Epithelial cell of esophagus (primary cell): ENCODE data around the gene EIF6.
A peak's percentile ranks its signal among the peaks of the same experiment; 100 is the strongest.

ENCODE experiments used
- DNase-seq: peaks from one replicate; pipeline ENCODE4 v3.0.0; 2010; ENCODE audit warnings: low read depth
- H3K4me3 ChIP-seq: 2 replicates; pipeline ENCODE4 v1.5.1; 2011; ENCODE audit warnings: mild to moderate bottlenecking, low read length, control low read depth
- TF ChIP-seq, protein P1 (sequence below): IDR thresholded peaks from 2 replicates; pipeline ENCODE4 v1.5.1; 2011; ENCODE audit warnings: low read depth, mild to moderate bottlenecking, low read length, control low read depth, inconsistent platforms; ENCODE audit not compliant: insufficient read depth; ENCODE audit errors: missing control alignments

The EIF6 gene

GRCh38 chr20:35303735-35304491 lies 19.3 kb upstream of the EIF6 start:
- peak; percentile 92 for DNase-seq
- TF ChIP-seq, protein P1, sequence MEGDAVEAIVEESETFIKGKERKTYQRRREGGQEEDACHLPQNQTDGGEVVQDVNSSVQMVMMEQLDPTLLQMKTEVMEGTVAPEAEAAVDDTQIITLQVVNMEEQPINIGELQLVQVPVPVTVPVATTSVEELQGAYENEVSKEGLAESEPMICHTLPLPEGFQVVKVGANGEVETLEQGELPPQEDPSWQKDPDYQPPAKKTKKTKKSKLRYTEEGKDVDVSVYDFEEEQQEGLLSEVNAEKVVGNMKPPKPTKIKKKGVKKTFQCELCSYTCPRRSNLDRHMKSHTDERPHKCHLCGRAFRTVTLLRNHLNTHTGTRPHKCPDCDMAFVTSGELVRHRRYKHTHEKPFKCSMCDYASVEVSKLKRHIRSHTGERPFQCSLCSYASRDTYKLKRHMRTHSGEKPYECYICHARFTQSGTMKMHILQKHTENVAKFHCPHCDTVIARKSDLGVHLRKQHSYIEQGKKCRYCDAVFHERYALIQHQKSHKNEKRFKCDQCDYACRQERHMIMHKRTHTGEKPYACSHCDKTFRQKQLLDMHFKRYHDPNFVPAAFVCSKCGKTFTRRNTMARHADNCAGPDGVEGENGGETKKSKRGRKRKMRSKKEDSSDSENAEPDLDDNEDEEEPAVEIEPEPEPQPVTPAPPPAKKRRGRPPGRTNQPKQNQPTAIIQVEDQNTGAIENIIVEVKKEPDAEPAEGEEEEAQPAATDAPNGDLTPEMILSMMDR = peak; percentile 91
- no peak overlapping the region for H3K4me3 ChIP-seq

DNA sequence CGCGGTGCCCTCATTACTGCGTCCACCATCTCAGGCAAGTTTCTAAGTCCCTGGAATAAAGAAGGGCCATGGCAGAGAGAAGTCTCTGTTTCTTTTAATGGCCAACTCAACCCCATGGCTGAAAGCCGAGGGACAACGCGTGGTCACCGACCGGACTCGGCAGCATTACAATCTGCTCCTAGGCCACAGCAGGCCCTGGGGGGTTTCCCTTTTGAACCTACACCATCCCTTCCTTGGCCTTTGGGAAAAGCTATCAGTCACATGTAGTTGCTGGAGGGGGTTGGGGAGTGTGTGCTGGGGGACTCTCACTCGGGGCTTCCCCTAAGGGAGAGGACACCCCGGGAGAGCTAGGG lies 18.8 kb upstream of the EIF6 start:
- TF ChIP-seq, protein P1 = no peak
- H3K4me3 ChIP-seq = no peak overlapping the region
- DNase-seq = no peak

GRCh38 chr20:35302421-35303335 lies 18.1 kb upstream of the EIF6 start:
- H3K4me3 ChIP-seq = no peak overlapping the region
- TF ChIP-seq, protein P1 = no peak
- DNase-seq = peak; percentile 52

GRCh38 chr20:35301426-35301825 lies 16.9 kb upstream of the EIF6 start:
- H3K4me3 ChIP-seq = no peak overlapping the region
- no peak for DNase-seq
- TF ChIP-seq, protein P1 = no peak

DNA sequence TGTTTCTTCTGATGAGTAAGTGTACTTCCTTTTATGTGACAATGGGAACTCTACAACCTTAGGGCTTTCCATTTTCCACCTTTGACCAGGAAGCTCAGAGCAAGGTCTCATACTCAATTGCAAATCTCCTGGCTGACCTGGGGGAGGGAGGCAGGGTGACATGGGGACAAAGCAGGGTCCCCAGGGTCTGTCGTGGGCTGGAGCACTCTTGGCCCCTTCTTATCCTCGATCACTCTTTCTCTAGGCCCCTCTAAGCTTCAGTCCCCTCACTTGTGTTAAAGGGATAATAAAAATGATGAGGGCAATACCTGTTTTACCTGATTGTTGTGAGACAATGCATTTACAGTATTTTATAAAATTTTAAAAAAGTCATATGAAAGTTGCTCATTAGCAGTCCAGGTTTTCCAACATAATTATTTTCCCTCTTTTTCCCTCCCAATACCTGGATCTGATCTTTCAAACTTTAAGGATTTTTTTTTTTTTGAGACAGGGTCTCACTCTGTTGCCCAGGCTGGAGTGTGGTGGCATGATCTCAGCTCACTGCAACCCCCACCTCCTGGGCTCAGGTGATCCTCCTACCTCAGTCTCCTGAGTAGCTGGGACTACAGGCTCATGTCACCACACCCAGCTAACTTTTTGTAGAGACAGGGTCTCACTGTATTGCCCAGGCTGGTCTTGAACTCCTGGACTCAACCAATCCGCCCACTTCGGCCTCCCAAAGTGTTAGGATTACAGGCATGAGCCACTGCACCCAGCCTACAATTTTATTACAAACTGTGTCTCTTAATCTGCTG lies 16.1 kb upstream of the EIF6 start:
- no peak for DNase-seq
- TF ChIP-seq, protein P1 = no peak
- no peak overlapping the region for H3K4me3 ChIP-seq

- no peak for DNase-seq
- TF ChIP-seq, protein P1 = no peak
- no peak overlapping the region for H3K4me3 ChIP-seq
Observed at GRCh38 chr20:35299780-35300179, 15.2 kb upstream of the EIF6 start.
